Prostate gland (tissue), 2 donors: ENCODE data around the gene GIPC2.

Source experiments
- POLR2AphosphoS5 ChIP-seq: sonication (generic); formaldehyde crosslinking; IDR thresholded peaks from one replicate; pipeline ENCODE4 v1.6.1; 2017; ENCODE audit warnings: antibody characterized with exemption
- TF ChIP-seq, protein P1 (sequence below), 4 experiments: fragments of 200-600 bp in 2 of 4; fragments of 450-650 bp in 2 of 4; sonication (generic) in 2 of 4; IDR thresholded peaks; 1 replicate in 3 of 4; 2 replicates in 1 of 4; pipeline ENCODE4 v1.5.1; 2016 to 2019; ENCODE audit warnings: antibody characterized with exemption in 4 of 4, mild to moderate bottlenecking in 2 of 4, moderate library complexity in 2 of 4

DNA sequence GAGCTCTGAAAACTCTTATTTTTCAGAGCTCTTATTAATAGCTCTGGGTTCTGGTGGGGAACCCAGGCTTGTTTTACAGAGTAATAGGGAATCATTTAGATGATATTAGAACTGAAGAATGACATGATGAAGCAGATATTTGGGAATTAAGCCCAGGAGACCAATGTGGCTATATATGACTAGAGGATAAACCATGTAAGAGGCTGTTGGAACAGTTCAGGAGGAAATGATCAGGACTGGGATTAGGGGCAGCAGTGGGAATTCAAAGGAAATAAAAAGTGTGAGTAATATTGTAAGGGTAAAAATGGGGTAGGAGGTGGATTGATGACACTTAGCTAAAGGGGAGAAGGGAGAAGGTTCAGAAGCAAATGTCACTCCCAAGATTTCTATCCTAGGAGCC lies 58.6 kb downstream of the GIPC2 start:
- TF ChIP-seq, protein P1, sequence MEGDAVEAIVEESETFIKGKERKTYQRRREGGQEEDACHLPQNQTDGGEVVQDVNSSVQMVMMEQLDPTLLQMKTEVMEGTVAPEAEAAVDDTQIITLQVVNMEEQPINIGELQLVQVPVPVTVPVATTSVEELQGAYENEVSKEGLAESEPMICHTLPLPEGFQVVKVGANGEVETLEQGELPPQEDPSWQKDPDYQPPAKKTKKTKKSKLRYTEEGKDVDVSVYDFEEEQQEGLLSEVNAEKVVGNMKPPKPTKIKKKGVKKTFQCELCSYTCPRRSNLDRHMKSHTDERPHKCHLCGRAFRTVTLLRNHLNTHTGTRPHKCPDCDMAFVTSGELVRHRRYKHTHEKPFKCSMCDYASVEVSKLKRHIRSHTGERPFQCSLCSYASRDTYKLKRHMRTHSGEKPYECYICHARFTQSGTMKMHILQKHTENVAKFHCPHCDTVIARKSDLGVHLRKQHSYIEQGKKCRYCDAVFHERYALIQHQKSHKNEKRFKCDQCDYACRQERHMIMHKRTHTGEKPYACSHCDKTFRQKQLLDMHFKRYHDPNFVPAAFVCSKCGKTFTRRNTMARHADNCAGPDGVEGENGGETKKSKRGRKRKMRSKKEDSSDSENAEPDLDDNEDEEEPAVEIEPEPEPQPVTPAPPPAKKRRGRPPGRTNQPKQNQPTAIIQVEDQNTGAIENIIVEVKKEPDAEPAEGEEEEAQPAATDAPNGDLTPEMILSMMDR (IDR thresholded peaks at IDR 0.05), result no peak
- no peak for TF ChIP-seq POLR2AphosphoS5
